ENCODE measurements around the gene FAM110D. TPM values are rescaled to one million over a fixed set of nuclear protein-coding genes. Genes with fewer than 3 reads are reported as not detected.

FAM110D gene
- total and polyA plus RNA-seq, 2 donors from 2014 or later (not counting 2 experiments from before 2014, with no cell fraction given): 0.03 TPM; not detected in 1

Other genes with a start within 250 kb of the FAM110D start
- 9.1 and 9.6 TPM in 2 replicates for gene PAFAH2, start 161.0 kb upstream of the FAM110D start, total RNA-seq
- gene PAFAH2, start 161.0 kb upstream of the FAM110D start, polyA plus RNA-seq: 5.3 and 5.4 TPM in 2 replicates
- gene EXTL1, start 137.3 kb upstream of the FAM110D start, total RNA-seq: 0.04 and 0.07 TPM in 2 replicates
- 0.02 and 0.04 TPM in 2 replicates for gene EXTL1, start 137.3 kb upstream of the FAM110D start, polyA plus RNA-seq
- gene SLC30A2, start 113.0 kb upstream of the FAM110D start, total RNA-seq: not detected in 2 replicates
- not detected in 2 replicates for gene SLC30A2, start 113.0 kb upstream of the FAM110D start, polyA plus RNA-seq
- not detected in 2 replicates for gene TRIM63, start 91.4 kb upstream of the FAM110D start, total RNA-seq
- gene TRIM63, start 91.4 kb upstream of the FAM110D start, polyA plus RNA-seq: not detected in 2 replicates
- gene PDIK1L, start 47.3 kb upstream of the FAM110D start, total RNA-seq: 2.7 TPM in 2 replicates
- gene PDIK1L, start 47.3 kb upstream of the FAM110D start, polyA plus RNA-seq: 0.72 and 1.0 TPM in 2 replicates
- gene C1orf232, start 9.9 kb downstream of the FAM110D start, total RNA-seq: not detected in 2 replicates
- gene C1orf232, start 9.9 kb downstream of the FAM110D start, polyA plus RNA-seq: not detected in 2 replicates
- 48.0 and 57.2 TPM in 2 replicates for gene ZNF593, start 10.8 kb downstream of the FAM110D start, total RNA-seq
- 89.8 and 91.0 TPM in 2 replicates for gene ZNF593, start 10.8 kb downstream of the FAM110D start, polyA plus RNA-seq
- gene ZNF593OS, start 12.8 kb downstream of the FAM110D start, total RNA-seq: not detected in 2 replicates
- gene ZNF593OS, start 12.8 kb downstream of the FAM110D start, polyA plus RNA-seq: 0.08 TPM in 1 of 2 replicates, not detected in the other
- 14.7 and 19.1 TPM in 2 replicates for gene CNKSR1, start 18.4 kb downstream of the FAM110D start, total RNA-seq
- gene CNKSR1, start 18.4 kb downstream of the FAM110D start, polyA plus RNA-seq: 20.3 and 20.7 TPM in 2 replicates
- gene CATSPER4, start 31.5 kb downstream of the FAM110D start, total RNA-seq: not detected in 2 replicates
- not detected in 2 replicates for gene CATSPER4, start 31.5 kb downstream of the FAM110D start, polyA plus RNA-seq
- gene CEP85, start 75.1 kb downstream of the FAM110D start, total RNA-seq: 18.9 and 22.2 TPM in 2 replicates
- gene CEP85, start 75.1 kb downstream of the FAM110D start, polyA plus RNA-seq: 9.7 and 12.0 TPM in 2 replicates
- gene SH3BGRL3, start 121.0 kb downstream of the FAM110D start, total RNA-seq: 194 and 196 TPM in 2 replicates
- 543 and 549 TPM in 2 replicates for gene SH3BGRL3, start 121.0 kb downstream of the FAM110D start, polyA plus RNA-seq
- 5.6 and 9.9 TPM in 2 replicates for gene UBXN11, start 147.6 kb downstream of the FAM110D start, total RNA-seq
- 12.4 and 13.3 TPM in 2 replicates for gene UBXN11, start 147.6 kb downstream of the FAM110D start, polyA plus RNA-seq
- gene CD52, start 158.9 kb downstream of the FAM110D start, total RNA-seq: 0.25 TPM in 1 of 2 replicates, not detected in the other
- 0.18 and 0.36 TPM in 2 replicates for gene CD52, start 158.9 kb downstream of the FAM110D start, polyA plus RNA-seq
- gene CRYBG2, start 195.1 kb downstream of the FAM110D start, total RNA-seq: 3.8 and 5.6 TPM in 2 replicates
- gene CRYBG2, start 195.1 kb downstream of the FAM110D start, polyA plus RNA-seq: 4.8 and 7.3 TPM in 2 replicates
- not detected in 2 replicates for gene ZNF683, start 213.7 kb downstream of the FAM110D start, total RNA-seq
- not detected in 2 replicates for gene ZNF683, start 213.7 kb downstream of the FAM110D start, polyA plus RNA-seq

All from foreskin keratinocyte (primary cell).